Fibroblast of villous mesenchyme (primary cell): ENCODE measurements around the gene AOC3. TPM values are rescaled to one million over a fixed set of nuclear protein-coding genes. Genes with fewer than 3 reads are reported as not detected.
"Not testable (repeated sequence)": the region's sequence is repeated elsewhere in the genome, so short reads cannot be mapped to it uniquely, and the experiment has no call there.

Experiments
- DNase-seq: peaks from one replicate; pipeline ENCODE4 v3.0.0-alpha.2; 2010; ENCODE audit warnings: low read depth
- H3K4me3 ChIP-seq: 2 replicates; pipeline ENCODE4 v1.5.1; 2011; ENCODE audit warnings: low read depth, mild to moderate bottlenecking, low read length
- CTCF ChIP-seq: IDR thresholded peaks from 2 replicates; pipeline ENCODE4 v1.5.1; 2012; ENCODE audit warnings: low read depth, mild to moderate bottlenecking, low read length; ENCODE audit not compliant: insufficient read depth
- total RNA-seq: library from RNA; depleted of rRNA; stranded (reverse); fragments of >200 nt; gene quantifications from 2 replicates; pipeline ENCODE4 v1.2.3, GENCODE V29; 2012

The AOC3 gene
- total RNA-seq, 1 donor, result under 0.01 TPM

- no peak for DNase-seq
- no peak overlapping the region for H3K4me3 ChIP-seq
- TF ChIP-seq CTCF, result no peak
Observed at GRCh38 chr17:42868338-42868737, 17.3 kb downstream of the AOC3 start.

- H3K4me3 ChIP-seq, result no peak overlapping the region
- DNase-seq, result no peak
- no peak for TF ChIP-seq CTCF
Observed at GRCh38 chr17:42871647-42872046, 20.6 kb downstream of the AOC3 start.

GRCh38 chr17:42872251-42872965 is 21.4 kb downstream of the AOC3 start:
- no peak overlapping the region for H3K4me3 ChIP-seq
- TF ChIP-seq CTCF, result no peak
- no peak for DNase-seq

GRCh38 chr17:42873315-42873714 is 22.3 kb downstream of the AOC3 start:
- H3K4me3 ChIP-seq, result no peak overlapping the region
- no peak for DNase-seq
- TF ChIP-seq CTCF, result no peak

GRCh38 chr17:42873932-42874695 is 23.1 kb downstream of the AOC3 start:
- not testable (repeated sequence) for DNase-seq

GRCh38 chr17:42877037-42877436 is 26.0 kb downstream of the AOC3 start:
- H3K4me3 ChIP-seq, result no peak overlapping the region
- no peak for TF ChIP-seq CTCF
- DNase-seq, result no peak

More at GRCh38 chr17:42873932-42874695, 23.1 kb downstream of the AOC3 start:
- not testable (repeated sequence) for H3K4me3 ChIP-seq

GRCh38 chr17:42878123-42878880 is 27.3 kb downstream of the AOC3 start:
- TF ChIP-seq CTCF, result no peak
- no peak overlapping the region for H3K4me3 ChIP-seq
- no peak for DNase-seq
